ENCODE measurements around the gene DTYMK. TPM values are rescaled to one million over a fixed set of nuclear protein-coding genes. Genes with fewer than 3 reads are reported as not detected.

Gene DTYMK
- total RNA-seq, 1 experiment from 2014 or later: 66.3 TPM

- Mint-ChIP-seq H3K27ac (ENCODE audit: low read depth, unreplicated experiment) (no peak overlapping the region), H3K36me3 (ENCODE audit: insufficient read depth, unreplicated experiment) (peaks cover 43% of the 10 kb centered on the region), H3K4me3 (ENCODE audit: unreplicated experiment) (no peak overlapping the region), H3K27me3 (ENCODE audit: insufficient read depth, unreplicated experiment) (no peaks in the 10 kb centered on the region), H3K9me3 (ENCODE audit: unreplicated experiment) (no peaks in the 10 kb centered on the region), H3K4me1 (ENCODE audit: insufficient read depth, unreplicated experiment) (no peaks in the 10 kb centered on the region)
- CTCF ChIA-PET: no interaction called here
- POLR2A ChIA-PET: no interaction called here
- no TSS peak for BruUV-seq (replicated peaks)
- no peak for DNase-seq (ENCODE audit: unreplicated experiment)
- intact Hi-C loops (cut with micrococcal nuclease): no loop called here
- TF ChIP-seq CTCF (IDR thresholded peaks at IDR 0.05; ENCODE audit: unreplicated experiment): no peak
These were observed 14.1 kb downstream of the DTYMK start for GRCh38 chr2:241672243-241673188.

GRCh38 chr2:241671457-241672240 is 15.0 kb downstream of the DTYMK start:
- peaks cover 45% of the 10 kb centered on the region for H3K36me3 Mint-ChIP-seq (ENCODE audit: insufficient read depth, unreplicated experiment)

GRCh38 chr2:241670333-241671110 is 16.1 kb downstream of the DTYMK start:
- H3K4me3 Mint-ChIP-seq (ENCODE audit: unreplicated experiment): no peak overlapping the region
- TF ChIP-seq CTCF (IDR thresholded peaks at IDR 0.05; ENCODE audit: unreplicated experiment): no peak
- intact Hi-C loops (cut with micrococcal nuclease): no loop called here
- ChIA-PET POLR2A (interaction anchor here (1.9 kb wide), 1 partner anchor 16 kb away, joined by 9 read pairs; the partner anchor contains the start of gene DTYMK), CTCF (interaction anchor here (0.6 to 1.1 kb wide), 2 partner anchors 190 to 208 kb away, joined by 3 to 4 read pairs; no protein-coding TSS in a partner anchor)
- no peaks in the 10 kb centered on the region for H3K9me3 Mint-ChIP-seq (ENCODE audit: unreplicated experiment)
- H3K4me1 Mint-ChIP-seq (ENCODE audit: insufficient read depth, unreplicated experiment): peaks cover under 1% of the 10 kb centered on the region
- H3K36me3 Mint-ChIP-seq (ENCODE audit: insufficient read depth, unreplicated experiment): peaks cover 40% of the 10 kb centered on the region
- H3K27ac Mint-ChIP-seq (ENCODE audit: low read depth, unreplicated experiment): no peak overlapping the region
- no peak for DNase-seq (ENCODE audit: unreplicated experiment)
- no TSS peak for BruUV-seq (replicated peaks)
- no peaks in the 10 kb centered on the region for H3K27me3 Mint-ChIP-seq (ENCODE audit: insufficient read depth, unreplicated experiment)

More at GRCh38 chr2:241671457-241672240, 15.0 kb downstream of the DTYMK start:
- Mint-ChIP-seq H3K27me3 (ENCODE audit: insufficient read depth, unreplicated experiment) (no peaks in the 10 kb centered on the region), H3K4me1 (ENCODE audit: insufficient read depth, unreplicated experiment) (no peaks in the 10 kb centered on the region), H3K27ac (ENCODE audit: low read depth, unreplicated experiment) (no peak overlapping the region), H3K9me3 (ENCODE audit: unreplicated experiment) (no peaks in the 10 kb centered on the region), H3K4me3 (ENCODE audit: unreplicated experiment) (no peak overlapping the region)
- CTCF ChIA-PET: interaction anchor here (0.5 to 1.1 kb wide), 3 partner anchors 14 to 340 kb away, joined by 3 read pairs; no protein-coding TSS in a partner anchor
- no peak for TF ChIP-seq CTCF (IDR thresholded peaks at IDR 0.05; ENCODE audit: unreplicated experiment)
- POLR2A ChIA-PET: interaction anchor here (0.7 kb wide), 1 partner anchor 47 kb away, joined by 3 read pairs; no protein-coding TSS in a partner anchor
- no TSS peak for BruUV-seq (replicated peaks)
- intact Hi-C loops (cut with micrococcal nuclease): no loop called here
- DNase-seq (ENCODE audit: unreplicated experiment): no peak
